Measurements from ENCODE around the gene CNTN5. TPM values are rescaled to one million over a fixed set of nuclear protein-coding genes. Genes with fewer than 3 reads are reported as not detected.

The CNTN5 gene
- total RNA-seq, 1 donor: under 0.01 TPM

- TF ChIP-seq CTCF (IDR thresholded peaks at IDR 0.05; ENCODE audit: insufficient read depth, low read depth, low read length): no peak
- no peak overlapping the region for H3K4me3 ChIP-seq (ENCODE audit: low read depth, low read length)
- DNase-seq (ENCODE audit: low read depth): no peak
Observed at GRCh38 chr11:99973993-99974392, 953.2 kb downstream of the CNTN5 start.

DNA sequence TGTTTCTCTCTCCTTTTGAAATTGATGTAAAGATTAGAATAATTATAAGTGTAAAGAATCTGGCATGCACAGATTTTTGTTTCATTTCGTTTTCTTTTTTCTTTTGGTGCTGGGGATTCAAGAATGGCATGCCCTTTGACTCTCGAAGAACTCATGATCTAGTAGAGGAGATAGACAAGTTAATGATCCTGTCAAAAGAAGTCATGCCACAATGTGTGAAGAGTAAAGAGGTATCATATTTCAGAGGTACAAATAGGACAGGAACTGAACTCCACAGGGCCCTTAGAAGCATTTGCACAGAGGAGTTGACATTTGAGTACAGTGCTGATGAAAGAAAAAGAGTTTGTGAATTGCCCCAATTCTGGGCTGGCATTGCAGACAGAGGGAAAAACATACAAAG lies 958.3 kb downstream of the CNTN5 start:
- no peak for TF ChIP-seq CTCF (IDR thresholded peaks at IDR 0.05; ENCODE audit: insufficient read depth, low read depth, low read length)
- H3K4me3 ChIP-seq (ENCODE audit: low read depth, low read length): no peak overlapping the region
- no peak for DNase-seq (ENCODE audit: low read depth)

DNA sequence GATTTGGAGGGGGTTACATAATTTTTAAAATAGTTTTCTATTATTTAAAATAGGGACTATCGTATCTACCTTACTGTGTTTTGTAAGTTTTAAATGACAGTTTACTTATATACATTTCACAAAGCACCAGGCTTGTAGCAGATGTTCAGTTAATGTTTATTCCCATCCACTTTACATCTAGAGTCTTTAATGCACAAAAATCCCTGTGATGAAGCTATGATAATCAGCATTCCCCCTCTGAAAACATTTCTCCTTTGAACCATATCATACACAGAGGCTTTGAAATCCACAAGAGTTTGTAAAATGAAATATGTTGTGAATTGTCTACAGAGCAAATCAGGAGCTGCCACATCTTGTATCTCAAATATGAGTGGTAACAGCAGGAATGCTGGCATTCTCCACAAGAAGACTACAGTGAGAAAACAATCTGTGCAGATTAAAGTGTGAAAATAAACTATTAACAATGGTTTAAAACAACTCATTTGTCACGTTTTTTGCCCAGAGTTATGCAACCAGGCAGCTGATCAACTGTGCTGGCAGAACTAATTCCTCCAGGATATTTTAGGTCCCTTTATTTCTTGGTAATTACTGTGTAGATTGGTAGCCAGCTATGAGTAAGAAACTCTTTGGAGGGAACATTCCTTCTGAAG lies 967.2 kb downstream of the CNTN5 start:
- no peak for TF ChIP-seq CTCF (IDR thresholded peaks at IDR 0.05; ENCODE audit: insufficient read depth, low read depth, low read length)
- H3K4me3 ChIP-seq (ENCODE audit: low read depth, low read length): no peak overlapping the region
- peak; percentile 2 for DNase-seq (ENCODE audit: low read depth)

- TF ChIP-seq CTCF (IDR thresholded peaks at IDR 0.05; ENCODE audit: insufficient read depth, low read depth, low read length): no peak
- no peak overlapping the region for H3K4me3 ChIP-seq (ENCODE audit: low read depth, low read length)
- no peak for DNase-seq (ENCODE audit: low read depth)
Observed at GRCh38 chr11:99988471-99988837, 967.7 kb downstream of the CNTN5 start.

GRCh38 chr11:100003985-100004384 lies 983.2 kb downstream of the CNTN5 start:
- no peak overlapping the region for H3K4me3 ChIP-seq (ENCODE audit: low read depth, low read length)
- no peak for TF ChIP-seq CTCF (IDR thresholded peaks at IDR 0.05; ENCODE audit: insufficient read depth, low read depth, low read length)
- DNase-seq (ENCODE audit: low read depth): peak; percentile 14

GRCh38 chr11:100004541-100004940 lies 983.8 kb downstream of the CNTN5 start:
- peak; percentile 22 for DNase-seq (ENCODE audit: low read depth)
- TF ChIP-seq CTCF (IDR thresholded peaks at IDR 0.05; ENCODE audit: insufficient read depth, low read depth, low read length): no peak
- H3K4me3 ChIP-seq (ENCODE audit: low read depth, low read length): no peak overlapping the region

DNA sequence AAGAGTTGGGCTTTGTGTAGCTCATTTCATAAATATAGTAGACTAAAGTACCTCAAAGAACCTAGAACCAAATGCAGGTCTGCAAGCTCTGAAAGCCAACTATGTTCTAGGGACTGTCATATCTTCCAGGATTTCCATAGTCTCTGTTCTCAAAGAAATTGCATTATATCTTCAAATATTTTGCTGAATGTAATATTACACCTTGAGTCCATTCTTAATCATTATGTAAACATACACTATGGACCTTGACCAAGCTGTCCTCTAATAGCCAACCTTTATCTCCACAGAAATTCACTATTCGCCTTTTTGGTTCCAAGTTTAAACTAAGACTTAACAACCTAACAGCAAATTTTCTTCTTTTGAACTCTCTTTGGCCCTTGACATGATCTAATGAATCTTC lies 987.7 kb downstream of the CNTN5 start:
- no peak overlapping the region for H3K4me3 ChIP-seq (ENCODE audit: low read depth, low read length)
- TF ChIP-seq CTCF (IDR thresholded peaks at IDR 0.05; ENCODE audit: insufficient read depth, low read depth, low read length): no peak
- no peak for DNase-seq (ENCODE audit: low read depth)
